ENCODE data around the gene ZNF862.

- no peak for TF ChIP-seq CTCF (IDR thresholded peaks at IDR 0.05; ENCODE audit: low read depth, low read length)
- TF ChIP-seq POLR2A (IDR thresholded peaks at IDR 0.05; ENCODE audit: extremely low read depth, insufficient read length): no peak
- no peak for TF ChIP-seq MYC (IDR thresholded peaks at IDR 0.05; ENCODE audit: low read depth, low read length)
- no peak for TF ChIP-seq MAX (IDR thresholded peaks at IDR 0.05; ENCODE audit: low read depth, low read length)
These were observed 46.0 kb upstream of the ZNF862 start for GRCh38 chr7:149792220-149792595.
